PFSK-1 (cell line): ENCODE data around the gene CPA5.

Source experiments
- POLR2AphosphoS5 ChIP-seq: IDR thresholded peaks from 2 replicates; pipeline ENCODE4 v1.6.1; 2012; ENCODE audit warnings: low read depth, mild to moderate bottlenecking, control low read depth, low read length, moderate library complexity
- REST ChIP-seq, 2 experiments: IDR thresholded peaks; 2 replicates each; pipeline versions ENCODE4 v1.6.1 to v1.8.0; 2011 to 2012; ENCODE audit warnings: low read depth in 2 of 2, low read length in 2 of 2, control low read depth in 1 of 2, inconsistent platforms in 1 of 2, mild to moderate bottlenecking in 1 of 2, moderate library complexity in 1 of 2; ENCODE audit not compliant: insufficient read depth in 1 of 2
- SIN3A ChIP-seq: IDR thresholded peaks from 2 replicates; pipeline ENCODE4 v1.6.1; 2012; ENCODE audit warnings: mild to moderate bottlenecking, low read length, moderate library complexity, borderline replicate concordance; ENCODE audit not compliant: insufficient read depth
- TAF1 ChIP-seq: IDR thresholded peaks from 2 replicates; pipeline ENCODE4 v1.6.1; 2012; ENCODE audit warnings: low read length, control low read depth, borderline replicate concordance; ENCODE audit not compliant: insufficient read depth

- TF ChIP-seq SIN3A (no peak), POLR2AphosphoS5 (no peak), REST (IDR thresholded peaks at IDR 0.05; ENCODE audit: insufficient read depth in 1 of 2, low read depth in 2 of 2, low read length in 2 of 2) (no peak), TAF1 (no peak)
Observed at GRCh38 chr7:130415006-130415405, 70.4 kb downstream of the CPA5 start.
